ENCODE measurements around the gene PLA2G4C. TPM values are rescaled to one million over a fixed set of nuclear protein-coding genes. Genes with fewer than 3 reads are reported as not detected.

The PLA2G4C gene
- total and polyA plus RNA-seq, 2 of the 8 experiments (the other 6 are each of a cell fraction or from before 2014, with no cell fraction given) = 14.9 to 20.5 TPM

DNA sequence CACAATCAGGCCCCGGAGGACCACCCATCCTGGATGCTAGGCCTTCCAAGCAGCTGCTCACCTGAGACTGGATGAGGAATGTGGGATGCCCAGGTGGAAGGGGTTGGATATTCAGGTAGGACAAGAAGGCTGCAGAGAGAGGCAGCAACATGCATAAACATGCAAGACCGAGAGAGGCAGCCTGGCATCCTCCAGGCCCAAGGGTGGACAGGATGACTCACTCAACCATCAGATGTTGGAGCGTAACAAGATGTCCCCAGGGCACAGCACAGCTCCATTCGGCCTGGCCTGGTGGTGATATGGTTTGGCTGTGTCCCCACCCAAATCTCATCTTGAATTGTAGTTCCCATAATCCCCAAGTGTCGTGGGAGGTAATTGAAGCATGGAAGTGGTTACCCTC lies 56.8 kb downstream of the PLA2G4C start:
- no peak overlapping the region for H2BK5ac ChIP-seq (ENCODE audit: low read depth, low read length)
- no peak overlapping the region for H3K4me3 ChIP-seq (ENCODE audit: extremely low read depth in 1 of 4, insufficient read depth in 2 of 4, low read depth in 3 of 4, low read length in 4 of 4)
- CTCF ChIA-PET (ENCODE audit: partially characterized antibody) = no interaction called here
- H3K4ac ChIP-seq (replicated peaks; ENCODE audit: insufficient read length, low read depth, low read length) = no peak overlapping the region
- H3K27me3 ChIP-seq (replicated peaks in 1 of 4; ENCODE audit: control insufficient read depth in 3 of 4, extremely low read depth in 1 of 4, insufficient read depth in 3 of 4, low read length in 3 of 4) = no peaks in the 10 kb centered on the region
- H3K4me2 ChIP-seq (ENCODE audit: insufficient read depth in 1 of 2, low read depth in 2 of 2, low read length in 2 of 2) = no peak overlapping the region
- no peaks in the 10 kb centered on the region for H3K79me1 ChIP-seq (ENCODE audit: low read depth, low read length)
- H3K9me3 ChIP-seq (ENCODE audit: insufficient read depth in 2 of 2, low read depth in 1 of 2, low read length in 1 of 2) = no peaks in the 10 kb centered on the region
- no peak overlapping the region for H4K5ac ChIP-seq (ENCODE audit: insufficient read length, low read depth, low read length)
- no peak overlapping the region for H2BK120ac ChIP-seq (replicated peaks; ENCODE audit: low read depth, low read length)
- no peak overlapping the region for H2BK20ac ChIP-seq (ENCODE audit: low read length)
- POLR2A ChIA-PET (ENCODE audit: partially characterized antibody) = interaction anchor here (1.2 kb wide), 1 partner anchor 90 kb away, joined by 3 read pairs; no protein-coding TSS in a partner anchor
- H3K18ac ChIP-seq (ENCODE audit: extremely low read depth, low read length) = no peak overlapping the region
- H2BK12ac ChIP-seq (ENCODE audit: low read depth, low read length) = no peak overlapping the region
- no peak overlapping the region for H3K23ac ChIP-seq (ENCODE audit: insufficient read length)
- H4K8ac ChIP-seq (ENCODE audit: extremely low read depth, insufficient read depth, low read length) = peak overlapping the region; percentile 79; the same call in 1 of the 2 replicates
- H3K56ac ChIP-seq (replicated peaks; ENCODE audit: insufficient read length, low read depth, low read length) = no peak overlapping the region
- DNase-seq (ENCODE audit: low read depth in 1 of 2, low spot score in 2 of 2) (no peak), FAIRE-seq (no peak)
- no peak overlapping the region for H3K9ac ChIP-seq (replicated peaks in 1 of 4; ENCODE audit: extremely low read depth in 1 of 4, low read depth in 3 of 4, low read length in 3 of 4)
- H3K4me1 ChIP-seq (replicated peaks in 1 of 4; ENCODE audit: control insufficient read depth in 3 of 4, insufficient read depth in 4 of 4, low read length in 3 of 4) = no peaks in the 10 kb centered on the region
- WGBS, 2 experiments (ENCODE audit: extremely low coverage in 1 of 2, insufficient coverage in 1 of 2, insufficient read length in 1 of 2, insufficient replicate concordance in 2 of 2, low coverage in 1 of 2, low lambda C conversion rate in 2 of 2, missing lambda C conversion rate in 1 of 2) = 93% methylated on average over 5 of the region's 5 CpGs; no CpG with 5 or more reads in 1 of the 2 experiments
- H2AFZ ChIP-seq (ENCODE audit: low read length) = no peak overlapping the region
- no peak overlapping the region for H3K27ac ChIP-seq (ENCODE audit: low read depth, low read length)
- H2BK15ac ChIP-seq (ENCODE audit: low read length) = no peak overlapping the region
- no peak overlapping the region for H4K91ac ChIP-seq (replicated peaks; ENCODE audit: insufficient read length, low read length)
- TF ChIP-seq NRF1 (IDR thresholded peaks at IDR 0.05; ENCODE audit: low read depth, low read length) = no peak
- TF ChIP-seq EGR1 (IDR thresholded peaks at IDR 0.05; ENCODE audit: borderline replicate concordance, low read depth, low read length) = no peak
- no peak for TF ChIP-seq PHF8 (conservative IDR thresholded peaks at IDR 0.05; ENCODE audit: low read depth, low read length)
- TF ChIP-seq BACH1 (IDR thresholded peaks at IDR 0.05; ENCODE audit: low read length) = no peak
- no peak for TF ChIP-seq JUN (IDR thresholded peaks at IDR 0.05; ENCODE audit: low read depth, low read length)
- no peak for TF ChIP-seq SP2 (IDR thresholded peaks at IDR 0.05; ENCODE audit: low read length)
- no peaks in the 10 kb centered on the region; a peak in 1 of 8 replicates for H3K36me3 ChIP-seq (ENCODE audit: control insufficient read depth in 2 of 4, insufficient read depth in 4 of 4, low read length in 3 of 4)
- H3K79me2 ChIP-seq (ENCODE audit: control insufficient read depth in 1 of 2, insufficient read depth in 2 of 2, low read length in 2 of 2) = no peaks in the 10 kb centered on the region
- H3K23me2 ChIP-seq (ENCODE audit: low read depth, low read length) = no peaks in the 10 kb centered on the region
- no peaks in the 10 kb centered on the region for H4K20me1 ChIP-seq (replicated peaks in 1 of 2; ENCODE audit: control insufficient read depth in 1 of 2, insufficient read depth in 2 of 2, low read length in 2 of 2)
- no peak overlapping the region for H2AK5ac ChIP-seq (ENCODE audit: low read depth, low read length)
- H3K14ac ChIP-seq (ENCODE audit: insufficient read length) = no peak overlapping the region
